HCT116 (cell line): Measurements from ENCODE around the gene OR2A25. TPM values are rescaled to one million over a fixed set of nuclear protein-coding genes. Genes with fewer than 3 reads are reported as not detected.

ENCODE experiments used
- ATAC-seq: fragments of 200-7000 bp; cut with Tn5 transposase; 2 replicates; pipeline ENCODE4 v1.9.1; 2020; ENCODE audit warnings: mild to moderate bottlenecking, moderate library complexity
- BruUV-seq: library from RNA; stranded (reverse); fragments of 400-500 nt; replicated peaks from 2 replicates; lab custom pipeline; 2021; lab: Mats Ljungman, UMichigan
- CTCF ChIA-PET: fragments of 300-600 bp; sonication (Branson Sonifier 250); formaldehyde crosslinking; loops from one replicate; lab custom pipeline; 2021; ENCODE audit warnings: antibody characterized with exemption; lab: Charles Lee
- POLR2A ChIA-PET: fragments of 300-600, 350-600 bp; sonication (Branson Sonifier 250); formaldehyde crosslinking; loops from one replicate; lab custom pipeline; 2021; ENCODE audit warnings: antibody characterized with exemption; lab: Charles Lee
- RAD21 ChIA-PET, 2 experiments: fragments of 300-600 bp; sonication (Branson Sonifier 250); formaldehyde crosslinking; loops; one replicate each; lab custom pipeline; 2023; ENCODE audit warnings: low total read pairs in 2 of 2; ENCODE audit not compliant: uncharacterized antibody in 2 of 2, unreplicated experiment in 2 of 2, low non-redundant PET in 1 of 2; lab: Charles Lee
- DNase-seq: peaks from one replicate; pipeline ENCODE4 v3.0.0-alpha.2; 2010; ENCODE audit warnings: low read depth, low spot score
- H2AFZ ChIP-seq: fragments of 200-600 bp; shearing (Covaris generic), sonication (generic); 2 replicates; pipeline ENCODE4 v1.6.1; 2017; ENCODE audit warnings: low read depth, mixed run types, mixed read lengths, antibody characterized with exemption, low read length; ENCODE audit not compliant: poor library complexity, severe bottlenecking
- H3K27ac ChIP-seq: 2 replicates; pipeline ENCODE4 v1.5.1; 2012; ENCODE audit warnings: low read depth, low read length
- H3K27me3 ChIP-seq: fragments of 200-600 bp; sonication (generic); 2 replicates; pipeline ENCODE4 v1.6.1; 2016; ENCODE audit warnings: mixed run types, low read length, mixed read lengths; ENCODE audit not compliant: insufficient read depth
- H3K36me3 ChIP-seq, 2 experiments: fragments of 200-500 bp in 1 of 2; fragments of 200-600 bp in 1 of 2; sonication (Bioruptor generic) in 1 of 2; sonication (generic) in 1 of 2; 2 replicates each; pipeline versions ENCODE4 v1.5.1 to v1.6.1; 2014 to 2016; ENCODE audit warnings: low read length in 2 of 2, inconsistent platforms in 1 of 2, mixed read lengths in 1 of 2, mixed run types in 1 of 2; ENCODE audit not compliant: insufficient read depth in 2 of 2, control insufficient read depth in 1 of 2
- H3K4me1 ChIP-seq, 2 experiments: fragments of 200-600 bp in 1 of 2; sonication (generic) in 1 of 2; 2 replicates each; pipeline versions ENCODE4 v1.5.1 to v1.6.1; 2012 to 2017; ENCODE audit warnings: low read length in 2 of 2, inconsistent platforms in 1 of 2, mild to moderate bottlenecking in 1 of 2, mixed read lengths in 1 of 2, mixed run types in 1 of 2, moderate library complexity in 1 of 2; ENCODE audit not compliant: insufficient read depth in 2 of 2, control insufficient read depth in 1 of 2
- H3K4me2 ChIP-seq: fragments of 200-600 bp; sonication (generic); 2 replicates; pipeline ENCODE4 v1.6.1; 2017; ENCODE audit warnings: mixed run types, low read length, mixed read lengths
- H3K4me3 ChIP-seq, 2 experiments: fragments of 200-600 bp in 1 of 2; sonication (generic) in 1 of 2; replicated peaks in 1 of 2; 2 replicates each; pipeline ENCODE4 v1.5.1; 2011 to 2016; ENCODE audit warnings: low read length in 2 of 2, control low read depth in 1 of 2, low read depth in 1 of 2, mild to moderate bottlenecking in 1 of 2, mixed read lengths in 1 of 2, mixed run types in 1 of 2
- H3K79me2 ChIP-seq: fragments of 200-600 bp; sonication (generic); 2 replicates; pipeline ENCODE4 v1.6.1; 2017; ENCODE audit warnings: mild to moderate bottlenecking, mixed run types, low read length, moderate library complexity, mixed read lengths; ENCODE audit not compliant: insufficient read depth
- H3K9ac ChIP-seq: fragments of 200-600 bp; sonication (generic); 2 replicates; pipeline ENCODE4 v1.6.1; 2016; ENCODE audit warnings: low read length, mixed read lengths
- H3K9me2 ChIP-seq: fragments of 200-600 bp; sonication (generic), shearing (Covaris generic); 2 replicates; pipeline ENCODE4 v1.6.1; 2017; ENCODE audit warnings: mixed run types, mild to moderate bottlenecking, moderate library complexity; ENCODE audit not compliant: insufficient read depth
- H3K9me3 ChIP-seq, 2 experiments: fragments of 200-500 bp in 1 of 2; fragments of 200-600 bp in 1 of 2; sonication (Bioruptor generic) in 1 of 2; sonication (generic) in 1 of 2; 2 replicates each; pipeline ENCODE4 v1.6.1; 2014 to 2017; ENCODE audit warnings: low read length in 2 of 2, mixed read lengths in 2 of 2, inconsistent platforms in 1 of 2, low read depth in 1 of 2, mild to moderate bottlenecking in 1 of 2, mixed run types in 1 of 2, moderate library complexity in 1 of 2; ENCODE audit not compliant: control insufficient read depth in 1 of 2, insufficient read depth in 1 of 2
- H4K20me1 ChIP-seq: fragments of 200-600 bp; sonication (generic), shearing (Covaris generic); 2 replicates; pipeline ENCODE4 v1.6.1; 2017; ENCODE audit warnings: mixed run types, mild to moderate bottlenecking, moderate library complexity; ENCODE audit not compliant: insufficient read depth
- FOSL1 ChIP-seq: IDR thresholded peaks from 2 replicates; pipeline ENCODE4 v1.6.1; 2012; ENCODE audit warnings: low read depth
- RAD21 ChIP-seq: IDR thresholded peaks from 2 replicates; pipeline ENCODE4 v1.6.1; 2012; ENCODE audit warnings: low read depth, mild to moderate bottlenecking
- REST ChIP-seq: IDR thresholded peaks from 2 replicates; pipeline ENCODE4 v1.6.1; 2012; ENCODE audit warnings: low read depth
- YY1 ChIP-seq: IDR thresholded peaks from 2 replicates; pipeline ENCODE4 v1.6.1; 2011; ENCODE audit warnings: low read length, low read depth, moderate library complexity, mild to moderate bottlenecking; ENCODE audit not compliant: insufficient replicate concordance; ENCODE audit errors: extremely low read depth
- ZBTB33 ChIP-seq: IDR thresholded peaks from 2 replicates; pipeline ENCODE4 v1.6.1; 2011; ENCODE audit warnings: mild to moderate bottlenecking, low read length, moderate library complexity; ENCODE audit not compliant: insufficient replicate concordance; ENCODE audit errors: extremely low read depth
- ZFX ChIP-seq: fragments of 450-650 bp; IDR thresholded peaks from 2 replicates; pipeline ENCODE4 v1.6.1; 2017
- intact Hi-C: fragments of 100-400 bp; cut with micrococcal nuclease; formaldehyde crosslinking; loops from 2 replicates; pipeline ENCODE4 v1.10.0; 2022
- total RNA-seq: library from RNA; stranded (reverse); gene quantifications from one replicate; pipeline ENCODE4 v1.2.1, GENCODE V29; 2021; ENCODE audit not compliant: unreplicated experiment

The OR2A25 gene
- total RNA-seq, 1 experiment from 2014 or later, result not detected

- RAD21 ChIA-PET, result no interaction called here
Measured at GRCh38 chr7:144038887-144039286, 30.7 kb upstream of the OR2A25 start.

More at GRCh38 chr7:144038887-144039286, 30.7 kb upstream of the OR2A25 start:
- BruUV-seq, result no TSS peak
- CTCF ChIA-PET, result interaction anchor here (1.2 kb wide), 1 partner anchor 89 kb away, joined by 3 read pairs; no protein-coding TSS in a partner anchor
- ATAC-seq (no peak), DNase-seq (no peak)
- POLR2A ChIA-PET, result no interaction called here
- Histone ChIP-seq H3K9me2 (no peaks in the 10 kb centered on the region), H3K9me3 (no peaks in the 10 kb centered on the region), H3K27me3 (no peaks in the 10 kb centered on the region), H3K4me3 (no peak overlapping the region), H3K27ac (no peak overlapping the region), H3K4me1 (no peaks in the 10 kb centered on the region), H3K79me2 (no peaks in the 10 kb centered on the region), H3K9ac (no peak overlapping the region), H3K36me3 (no peaks in the 10 kb centered on the region), H4K20me1 (no peaks in the 10 kb centered on the region), H3K4me2 (no peak overlapping the region), H2AFZ (no peak overlapping the region)
- intact Hi-C loops, result no loop called here
- TF ChIP-seq ZBTB33, result no peak
- TF ChIP-seq YY1, result no peak
- no peak for TF ChIP-seq ZFX
- TF ChIP-seq FOSL1, result no peak
- no peak for TF ChIP-seq REST
- no peak for TF ChIP-seq RAD21
- TF ChIP-seq, all 23 proteins: peak for 0
